IMR-90 (cell line): ENCODE results near the gene HSD3B2. TPM values are rescaled to one million over a fixed set of nuclear protein-coding genes. Genes with fewer than 3 reads are reported as not detected.

Experiments used
- ATAC-seq: fragments of 200-7000 bp; cut with Tn5 transposase; 2 replicates; pipeline ENCODE4 v1.9.1; 2020; ENCODE audit warnings: low read depth, mild to moderate bottlenecking, moderate library complexity
- BruUV-seq: library from RNA; stranded (reverse); fragments of 400-500 nt; replicated peaks from 2 replicates; lab custom pipeline; 2021; lab: Mats Ljungman, UMichigan
- CTCF ChIA-PET: fragments of 300-600 bp; formaldehyde crosslinking; extraction: SDS; loops from one replicate; lab custom pipeline; 2021; ENCODE audit warnings: antibody characterized with exemption; lab: Yijun Ruan, JAX
- POLR2A ChIA-PET: fragments of 300-600 bp; sonication (Branson Sonifier 250); formaldehyde crosslinking; loops from one replicate; lab custom pipeline; 2022; ENCODE audit warnings: antibody characterized with exemption; ENCODE audit not compliant: unreplicated experiment; lab: Charles Lee
- DNase-seq: peaks from one replicate; pipeline ENCODE4 v3.0.0; 2013
- H2AFZ ChIP-seq: replicated peaks from 2 replicates; pipeline ENCODE3; 2013; ENCODE audit warnings: low read length, mild to moderate bottlenecking; ENCODE audit not compliant: poor library complexity
- H2AK5ac ChIP-seq: 2 replicates; pipeline ENCODE4 v1.6.1; 2013; ENCODE audit warnings: low read depth, low read length, inconsistent platforms
- H2AK9ac ChIP-seq: replicated peaks from 2 replicates; pipeline ENCODE3; 2013; ENCODE audit warnings: mild to moderate bottlenecking, low read depth, low read length, moderate library complexity; ENCODE audit not compliant: poor library complexity
- H2BK120ac ChIP-seq: 2 replicates; pipeline ENCODE4 v1.6.1; 2013; ENCODE audit warnings: low read depth, low read length, inconsistent platforms
- H2BK15ac ChIP-seq: 3 replicates; pipeline ENCODE4 v1.6.1; 2013; ENCODE audit warnings: low read depth, low read length, inconsistent platforms
- H2BK20ac ChIP-seq: 2 replicates; pipeline ENCODE4 v1.6.1; 2013; ENCODE audit warnings: low read depth, mild to moderate bottlenecking, inconsistent platforms, low read length, moderate library complexity
- H2BK5ac ChIP-seq: 2 replicates; pipeline ENCODE4 v1.6.1; 2013; ENCODE audit warnings: mild to moderate bottlenecking, low read depth, low read length, inconsistent platforms; ENCODE audit not compliant: poor library complexity, severe bottlenecking
- H3K14ac ChIP-seq: replicated peaks from 2 replicates; pipeline ENCODE4 v1.6.1; 2013; ENCODE audit warnings: low read depth, low read length, inconsistent platforms
- H3K18ac ChIP-seq: 2 replicates; pipeline ENCODE4 v1.6.1; 2013; ENCODE audit warnings: low read depth, low read length, control low read depth
- H3K23ac ChIP-seq: 2 replicates; pipeline ENCODE4 v1.6.1; 2013; ENCODE audit warnings: low read depth, low read length, inconsistent platforms
- H3K27ac ChIP-seq: 2 replicates; pipeline ENCODE4 v1.5.1; 2013; ENCODE audit warnings: mild to moderate bottlenecking, control low read depth, low read length; ENCODE audit not compliant: insufficient read depth
- H3K27me3 ChIP-seq: 2 replicates; pipeline ENCODE4 v1.6.1; 2013; ENCODE audit warnings: low read length; ENCODE audit not compliant: control insufficient read depth, insufficient read depth
- H3K36me3 ChIP-seq: 2 replicates; pipeline ENCODE4 v1.6.1; 2013; ENCODE audit warnings: low read length, mixed read lengths; ENCODE audit not compliant: control insufficient read depth, insufficient read depth
- H3K4ac ChIP-seq: 2 replicates; pipeline ENCODE4 v1.6.1; 2013; ENCODE audit warnings: low read depth, low read length, inconsistent platforms
- H3K4me1 ChIP-seq: 2 replicates; pipeline ENCODE4 v1.6.1; 2013; ENCODE audit warnings: low read length, mixed read lengths; ENCODE audit not compliant: control insufficient read depth, insufficient read depth
- H3K4me2 ChIP-seq: 2 replicates; pipeline ENCODE4 v1.6.1; 2013; ENCODE audit warnings: low read depth, mild to moderate bottlenecking, control low read depth, low read length, moderate library complexity
- H3K4me3 ChIP-seq: 2 replicates; pipeline ENCODE4 v1.5.1; 2013; ENCODE audit warnings: low read depth, mild to moderate bottlenecking, control low read depth, low read length, moderate library complexity; ENCODE audit not compliant: insufficient read depth
- H3K56ac ChIP-seq: 2 replicates; pipeline ENCODE4 v1.6.1; 2013; ENCODE audit warnings: low read length, inconsistent platforms; ENCODE audit not compliant: insufficient read depth; ENCODE audit errors: extremely low read depth
- H3K79me1 ChIP-seq, 2 experiments: 2 replicates each; pipeline ENCODE4 v1.6.1; 2013; ENCODE audit warnings: low read length in 2 of 2, inconsistent platforms in 1 of 2, low read depth in 1 of 2
- H3K9ac ChIP-seq: 2 replicates; pipeline ENCODE4 v1.6.1; 2013; ENCODE audit warnings: low read depth, low read length, control low read depth
- H3K9me1 ChIP-seq: 2 replicates; pipeline ENCODE4 v1.6.1; 2013; ENCODE audit warnings: low read length, inconsistent platforms; ENCODE audit not compliant: insufficient read depth
- H3K9me3 ChIP-seq: 2 replicates; pipeline ENCODE4 v1.6.1; 2013; ENCODE audit warnings: low read length; ENCODE audit not compliant: control insufficient read depth, insufficient read depth
- H4K20me1 ChIP-seq: 2 replicates; pipeline ENCODE4 v1.6.1; 2013; ENCODE audit warnings: low read length, inconsistent platforms; ENCODE audit not compliant: insufficient read depth
- H4K5ac ChIP-seq: 2 replicates; pipeline ENCODE4 v1.6.1; 2013; ENCODE audit warnings: mild to moderate bottlenecking, low read depth, low read length, control low read depth
- H4K8ac ChIP-seq, 2 experiments: 2 replicates each; pipeline ENCODE4 v1.6.1; 2013; ENCODE audit warnings: low read depth in 2 of 2, low read length in 2 of 2, control low read depth in 1 of 2, inconsistent platforms in 1 of 2
- H4K91ac ChIP-seq: 2 replicates; pipeline ENCODE4 v1.6.1; 2013; ENCODE audit warnings: low read depth, low read length, inconsistent platforms; ENCODE audit not compliant: insufficient read depth
- BHLHE40 ChIP-seq: fragments of 150-350 bp; IDR thresholded peaks from 2 replicates; pipeline ENCODE4 v1.6.1; 2016; ENCODE audit warnings: mild to moderate bottlenecking, low read depth, low read length
- CEBPB ChIP-seq: IDR thresholded peaks from 2 replicates; pipeline ENCODE4 v1.6.1; 2012; ENCODE audit warnings: low read depth, low read length, improper control_type of control experiment
- CHD1 ChIP-seq: IDR thresholded peaks from 2 replicates; pipeline ENCODE4 v1.6.1; 2012; ENCODE audit warnings: low read depth, low read length, improper control_type of control experiment
- CTCF ChIP-seq: conservative IDR thresholded peaks from 2 replicates; pipeline ENCODE4 v1.5.1; 2012; ENCODE audit warnings: mild to moderate bottlenecking, low read depth, low read length, improper control_type of control experiment
- FOS ChIP-seq: fragments of 150-350 bp; IDR thresholded peaks from 2 replicates; pipeline ENCODE4 v1.6.1; 2016; ENCODE audit warnings: low read depth, low read length
- MAFK ChIP-seq: IDR thresholded peaks from 2 replicates; pipeline ENCODE4 v1.6.1; 2012; ENCODE audit warnings: low read depth, low read length, improper control_type of control experiment
- MAZ ChIP-seq: IDR thresholded peaks from 2 replicates; pipeline ENCODE4 v1.6.1; 2012; ENCODE audit warnings: low read depth, mild to moderate bottlenecking, low read length, improper control_type of control experiment, moderate library complexity, borderline replicate concordance
- MXI1 ChIP-seq: IDR thresholded peaks from 2 replicates; pipeline ENCODE4 v1.6.1; 2012; ENCODE audit warnings: low read depth, mild to moderate bottlenecking, low read length, moderate library complexity, borderline replicate concordance
- NFE2L2 ChIP-seq: fragments of 150-350 bp; IDR thresholded peaks from 2 replicates; pipeline ENCODE4 v1.6.1; 2016; ENCODE audit warnings: low read depth, mild to moderate bottlenecking, low read length
- POLR2A ChIP-seq: IDR thresholded peaks from 2 replicates; pipeline ENCODE4 v1.6.1; 2012; ENCODE audit warnings: mild to moderate bottlenecking, low read depth, low read length
- RAD21 ChIP-seq: IDR thresholded peaks from 2 replicates; pipeline ENCODE4 v1.6.1; 2012; ENCODE audit warnings: low read length, improper control_type of control experiment
- RCOR1 ChIP-seq: IDR thresholded peaks from 2 replicates; pipeline ENCODE4 v1.6.1; 2012; ENCODE audit warnings: mild to moderate bottlenecking, low read length, improper control_type of control experiment; ENCODE audit not compliant: insufficient replicate concordance
- RFX5 ChIP-seq: IDR thresholded peaks from 2 replicates; pipeline ENCODE4 v1.8.0; 2012; ENCODE audit warnings: low read depth, mild to moderate bottlenecking, low read length, moderate library complexity
- SMC3 ChIP-seq: fragments of 150-350 bp; IDR thresholded peaks from 2 replicates; pipeline ENCODE4 v1.6.1; 2016; ENCODE audit warnings: low read depth, mild to moderate bottlenecking, antibody characterized with exemption, low read length, moderate library complexity
- WGBS, 2 experiments: methylation state at CpG; one replicate each; pipeline versions ENCODE4 v1.1.5 to v1.1.7; 2013; ENCODE audit warnings: missing lambda C conversion rate in 2 of 2; ENCODE audit not compliant: insufficient read length in 1 of 2; ENCODE audit errors: extremely low coverage in 2 of 2; 5-methylcytosine and 5-hydroxymethylcytosine counted together
- dilution Hi-C: fragments of 300-500 bp; cut with HindIII; formaldehyde crosslinking; loops from one replicate; pipeline ENCODE4 v1.14.3; 2018; ENCODE audit warnings: low sequenced_read_pairs; ENCODE audit not compliant: unreplicated experiment
- in situ Hi-C: fragments of 300-500 bp; cut with MboI; formaldehyde crosslinking; loops from 3 replicates; pipeline ENCODE4 v1.14.3; 2019; ENCODE audit warnings: low sequenced_read_pairs, inconsistent platforms, mixed read lengths
- intact Hi-C: fragments of 100-400 bp; cut with micrococcal nuclease; formaldehyde crosslinking; loops from 2 replicates; pipeline ENCODE4 v1.10.0; 2022
- polyA plus RNA-seq, 3 experiments: library from polyadenylated mRNA; depleted of rRNA; stranded (reverse); fragments of >200 nt; gene quantifications; 2 replicates each; pipeline ENCODE4 v1.2.3, GENCODE V29; 2012; ENCODE audit warnings: low replicate concordance in 1 of 3
- total RNA-seq: library from RNA; depleted of rRNA; stranded (reverse); fragments of >200 nt; gene quantifications from 2 replicates; pipeline ENCODE4 v1.2.3, GENCODE V29; 2012
- TF ChIP-seq, protein P1 (sequence below): fragments of 150-350 bp; IDR thresholded peaks from 2 replicates; pipeline ENCODE4 v1.6.1; 2017; ENCODE audit warnings: mild to moderate bottlenecking, antibody characterized with exemption, low read length, low read depth
- TF ChIP-seq, protein P2 (sequence below): fragments of 150-350 bp; IDR thresholded peaks from 2 replicates; pipeline ENCODE4 v1.6.1; 2016; ENCODE audit warnings: low read depth, mild to moderate bottlenecking, low read length, moderate library complexity, borderline replicate concordance

The HSD3B2 gene
- total and polyA plus RNA-seq, 2 of the 4 experiments (the other 2 are of a cell fraction): not detected

GRCh38 chr1:119472080-119472818 is 57.3 kb downstream of the HSD3B2 start:
- TF ChIP-seq RCOR1 (no peak), MXI1 (no peak), SMC3 (no peak), CHD1 (no peak), BHLHE40 (no peak), RFX5 (no peak), CTCF (no peak), RAD21 (no peak), FOS (no peak), NFE2L2 (no peak), CEBPB (no peak), MAFK (no peak), MAZ (no peak), POLR2A (no peak)
- TF ChIP-seq, protein P1, sequence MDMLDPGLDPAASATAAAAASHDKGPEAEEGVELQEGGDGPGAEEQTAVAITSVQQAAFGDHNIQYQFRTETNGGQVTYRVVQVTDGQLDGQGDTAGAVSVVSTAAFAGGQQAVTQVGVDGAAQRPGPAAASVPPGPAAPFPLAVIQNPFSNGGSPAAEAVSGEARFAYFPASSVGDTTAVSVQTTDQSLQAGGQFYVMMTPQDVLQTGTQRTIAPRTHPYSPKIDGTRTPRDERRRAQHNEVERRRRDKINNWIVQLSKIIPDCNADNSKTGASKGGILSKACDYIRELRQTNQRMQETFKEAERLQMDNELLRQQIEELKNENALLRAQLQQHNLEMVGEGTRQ: no peak
- TF ChIP-seq, protein P2, sequence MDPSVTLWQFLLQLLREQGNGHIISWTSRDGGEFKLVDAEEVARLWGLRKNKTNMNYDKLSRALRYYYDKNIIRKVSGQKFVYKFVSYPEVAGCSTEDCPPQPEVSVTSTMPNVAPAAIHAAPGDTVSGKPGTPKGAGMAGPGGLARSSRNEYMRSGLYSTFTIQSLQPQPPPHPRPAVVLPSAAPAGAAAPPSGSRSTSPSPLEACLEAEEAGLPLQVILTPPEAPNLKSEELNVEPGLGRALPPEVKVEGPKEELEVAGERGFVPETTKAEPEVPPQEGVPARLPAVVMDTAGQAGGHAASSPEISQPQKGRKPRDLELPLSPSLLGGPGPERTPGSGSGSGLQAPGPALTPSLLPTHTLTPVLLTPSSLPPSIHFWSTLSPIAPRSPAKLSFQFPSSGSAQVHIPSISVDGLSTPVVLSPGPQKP: no peak
- no peak overlapping the region for H2AFZ ChIP-seq
- no peaks in the 10 kb centered on the region for H3K79me1 ChIP-seq
- no peak overlapping the region for H2BK15ac ChIP-seq
- intact Hi-C loops: no loop called here
- no peak overlapping the region for H4K5ac ChIP-seq
- no peak overlapping the region for H4K8ac ChIP-seq
- no peaks in the 10 kb centered on the region for H3K36me3 ChIP-seq
- H3K18ac ChIP-seq: no peak overlapping the region
- H3K27ac ChIP-seq: no peak overlapping the region
- no TSS peak for BruUV-seq
- no peaks in the 10 kb centered on the region for H3K9me3 ChIP-seq
- no peak overlapping the region for H3K56ac ChIP-seq
- ATAC-seq (no peak), DNase-seq (no peak)
- H3K14ac ChIP-seq: no peak overlapping the region
- no peak overlapping the region for H2BK20ac ChIP-seq
- dilution Hi-C loops: no loop called here
- H3K4ac ChIP-seq: no peak overlapping the region
- H3K27me3 ChIP-seq: no peaks in the 10 kb centered on the region
- no peaks in the 10 kb centered on the region for H3K9me1 ChIP-seq
- ChIA-PET POLR2A (no interaction called here), CTCF (no interaction called here)
- H3K9ac ChIP-seq: no peak overlapping the region
- no peak overlapping the region for H3K23ac ChIP-seq
- H4K91ac ChIP-seq: no peak overlapping the region
- no peak overlapping the region for H3K4me2 ChIP-seq
- H2BK120ac ChIP-seq: no peak overlapping the region
- in situ Hi-C loops: no loop called here
- no peaks in the 10 kb centered on the region for H3K4me1 ChIP-seq
- no peak overlapping the region for H2AK9ac ChIP-seq
- H3K4me3 ChIP-seq: no peak overlapping the region
- H4K20me1 ChIP-seq: no peaks in the 10 kb centered on the region
- no peak overlapping the region for H2AK5ac ChIP-seq
- H2BK5ac ChIP-seq: no peak overlapping the region
- 20% methylated on average over 1 of the region's 5 CpGs; no CpG with 5 or more reads in 1 of the 2 experiments for WGBS, 2 experiments
